Neural cell (in vitro differentiated cells): ENCODE measurements around the gene DUS2.
"Not testable (repeated sequence)": the region's sequence is repeated elsewhere in the genome, so short reads cannot be mapped to it uniquely, and the experiment has no call there.

Experiments
- EZH2 ChIP-seq: fragments of 200-600, 300-800 bp; shearing (Covaris generic), sonication (generic); IDR thresholded peaks from 2 replicates; pipeline ENCODE4 v1.6.1; 2014; ENCODE audit warnings: antibody characterized with exemption, low read length, borderline replicate concordance, mild to moderate bottlenecking; ENCODE audit not compliant: insufficient read depth, poor library complexity, severe bottlenecking
- POLR2AphosphoS5 ChIP-seq: IDR thresholded peaks from 2 replicates; pipeline ENCODE4 v1.6.1; 2012
- TF ChIP-seq, protein P1 (sequence below): fragments of 450-650 bp; IDR thresholded peaks from 2 replicates; pipeline ENCODE4 v1.5.1; 2014; ENCODE audit warnings: antibody characterized with exemption, mild to moderate bottlenecking, moderate library complexity; ENCODE audit not compliant: poor library complexity, severe bottlenecking

GRCh38 chr16:67998231-67998778 lies 24.8 kb upstream of the DUS2 start:
- TF ChIP-seq POLR2AphosphoS5, EZH2: not testable (repeated sequence)
- TF ChIP-seq, protein P1, sequence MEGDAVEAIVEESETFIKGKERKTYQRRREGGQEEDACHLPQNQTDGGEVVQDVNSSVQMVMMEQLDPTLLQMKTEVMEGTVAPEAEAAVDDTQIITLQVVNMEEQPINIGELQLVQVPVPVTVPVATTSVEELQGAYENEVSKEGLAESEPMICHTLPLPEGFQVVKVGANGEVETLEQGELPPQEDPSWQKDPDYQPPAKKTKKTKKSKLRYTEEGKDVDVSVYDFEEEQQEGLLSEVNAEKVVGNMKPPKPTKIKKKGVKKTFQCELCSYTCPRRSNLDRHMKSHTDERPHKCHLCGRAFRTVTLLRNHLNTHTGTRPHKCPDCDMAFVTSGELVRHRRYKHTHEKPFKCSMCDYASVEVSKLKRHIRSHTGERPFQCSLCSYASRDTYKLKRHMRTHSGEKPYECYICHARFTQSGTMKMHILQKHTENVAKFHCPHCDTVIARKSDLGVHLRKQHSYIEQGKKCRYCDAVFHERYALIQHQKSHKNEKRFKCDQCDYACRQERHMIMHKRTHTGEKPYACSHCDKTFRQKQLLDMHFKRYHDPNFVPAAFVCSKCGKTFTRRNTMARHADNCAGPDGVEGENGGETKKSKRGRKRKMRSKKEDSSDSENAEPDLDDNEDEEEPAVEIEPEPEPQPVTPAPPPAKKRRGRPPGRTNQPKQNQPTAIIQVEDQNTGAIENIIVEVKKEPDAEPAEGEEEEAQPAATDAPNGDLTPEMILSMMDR, result not testable (repeated sequence)
